Middle frontal gyrus (tissue), 1 donor: ENCODE data around the gene SEC63.
"Not testable (repeated sequence)": the region's sequence is repeated elsewhere in the genome, so short reads cannot be mapped to it uniquely, and the experiment has no call there.

Source experiments
- DNase-seq: peaks from one replicate; pipeline ENCODE4 v3.0.0-alpha.2; 2015; ENCODE audit warnings: low spot score; ENCODE audit errors: extremely low spot score

Gene SEC63

DNA sequence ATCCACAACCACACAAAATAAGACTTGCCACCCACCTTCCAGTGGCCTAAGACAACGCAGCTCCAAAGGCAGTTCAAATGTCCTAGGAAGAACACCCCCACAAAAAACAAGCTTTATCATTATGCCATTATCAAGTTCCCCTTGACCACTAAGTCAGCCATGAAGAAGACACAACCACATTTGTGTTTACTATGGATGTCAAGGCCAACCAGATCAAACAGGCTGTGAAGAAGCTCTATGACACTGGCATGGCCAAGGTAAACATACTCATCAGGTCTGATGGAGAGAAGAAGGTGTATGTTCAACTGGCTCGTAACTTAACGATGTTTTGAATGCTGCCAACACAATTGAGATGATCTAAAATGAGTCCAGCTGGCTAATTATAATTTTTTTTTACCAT lies 26.1 kb downstream of the SEC63 start:
- no peak for DNase-seq

DNA sequence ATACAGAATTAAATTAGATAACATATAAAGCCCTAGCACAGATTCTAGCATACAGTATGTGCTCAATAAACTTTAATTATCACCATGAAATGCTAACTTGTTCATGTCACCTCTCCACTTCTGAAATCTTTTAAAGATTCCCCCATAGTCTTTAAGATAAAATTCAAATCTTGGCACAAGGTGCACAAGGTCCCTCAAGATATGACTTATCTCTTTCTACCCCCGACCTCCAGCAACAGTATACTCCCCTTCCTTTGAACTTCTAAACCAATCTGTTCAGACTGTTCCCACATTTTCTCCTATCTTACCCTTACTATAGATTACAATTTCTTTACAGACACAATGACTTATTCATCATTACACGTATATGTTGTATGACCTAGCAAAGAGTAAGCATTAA lies 29.0 kb downstream of the SEC63 start:
- no peak for DNase-seq

DNA sequence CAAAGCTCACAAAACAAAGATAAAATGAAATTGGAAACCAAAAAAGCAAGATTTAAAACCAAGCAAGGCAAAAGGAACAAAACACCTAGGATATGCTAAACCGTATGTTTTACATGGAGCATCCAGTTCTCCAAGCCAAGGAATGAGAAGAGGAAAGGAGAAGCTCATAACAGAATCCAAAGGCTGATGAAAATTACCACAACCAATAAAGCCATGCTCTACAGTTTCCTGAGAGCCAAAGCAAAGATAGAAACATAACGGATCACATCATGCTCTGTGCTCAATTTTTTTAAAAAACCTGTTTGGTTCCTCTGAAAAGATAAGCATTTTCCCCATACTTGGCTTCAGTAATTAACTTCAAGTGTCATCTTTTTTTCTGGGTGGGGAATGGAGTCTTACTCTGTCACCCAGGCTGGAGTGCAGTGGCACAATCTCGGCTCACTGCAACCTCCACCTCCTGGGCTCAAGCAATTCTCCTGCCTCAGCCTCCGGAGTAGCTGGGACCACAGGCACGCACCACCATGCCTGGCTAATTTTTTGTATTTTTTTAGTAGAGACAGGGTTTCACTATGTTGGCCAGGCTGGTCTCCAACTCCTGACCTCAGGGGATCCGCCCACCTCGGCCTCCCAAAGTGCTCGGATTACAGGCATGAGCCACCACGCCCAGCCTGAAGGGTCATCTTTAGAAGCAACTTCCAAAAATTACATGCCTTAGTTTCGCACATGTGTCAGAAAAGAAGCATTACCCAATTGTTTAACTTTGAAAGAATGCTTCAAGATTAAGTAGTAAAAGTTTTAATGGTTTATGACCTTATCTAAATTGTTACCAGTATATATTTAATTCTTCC lies 31.1 kb downstream of the SEC63 start:
- not testable (repeated sequence) for DNase-seq

DNA sequence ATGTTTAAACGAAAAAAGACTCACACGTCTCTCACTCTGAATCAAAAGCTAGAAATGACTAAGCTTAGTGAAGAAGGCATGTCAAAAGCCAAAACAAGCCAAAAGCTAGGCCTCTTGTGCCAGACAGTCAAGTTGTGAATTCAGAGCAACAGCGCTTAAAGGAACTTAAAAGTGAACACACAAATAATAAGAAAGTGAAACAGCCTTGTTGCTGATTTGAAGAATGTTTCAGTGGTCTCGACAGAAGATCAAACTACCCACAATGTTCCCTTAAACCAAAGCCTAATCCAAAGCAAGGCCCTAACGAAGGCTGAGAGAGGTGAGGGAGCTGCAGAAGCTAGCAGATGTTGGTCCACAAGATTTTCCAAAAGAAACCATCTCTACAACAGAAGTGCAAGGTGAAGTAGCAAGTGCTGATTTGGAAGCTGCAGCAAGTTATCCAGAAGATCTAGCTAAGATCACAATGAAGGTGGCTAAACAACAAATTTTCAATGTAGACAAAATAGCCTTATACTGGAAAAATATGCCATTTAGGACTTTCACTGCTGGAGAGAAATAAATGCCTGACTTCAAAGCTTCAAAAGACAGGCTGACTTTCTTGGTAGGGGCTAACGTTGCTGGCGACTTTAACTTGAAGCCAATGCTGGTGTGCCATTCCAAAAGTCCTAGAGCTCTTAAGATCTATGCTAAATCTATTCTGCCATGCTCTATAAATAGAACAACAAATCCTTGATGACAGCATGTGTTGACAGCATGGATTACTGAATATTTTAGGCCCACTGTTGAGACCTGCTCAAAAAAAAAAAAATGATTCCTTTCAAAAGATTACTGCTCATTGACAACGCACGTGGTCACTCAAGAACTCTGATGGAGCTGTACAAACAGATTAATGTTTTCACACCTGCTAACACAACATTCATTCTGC lies 40.3 kb downstream of the SEC63 start:
- DNase-seq: no peak

DNA sequence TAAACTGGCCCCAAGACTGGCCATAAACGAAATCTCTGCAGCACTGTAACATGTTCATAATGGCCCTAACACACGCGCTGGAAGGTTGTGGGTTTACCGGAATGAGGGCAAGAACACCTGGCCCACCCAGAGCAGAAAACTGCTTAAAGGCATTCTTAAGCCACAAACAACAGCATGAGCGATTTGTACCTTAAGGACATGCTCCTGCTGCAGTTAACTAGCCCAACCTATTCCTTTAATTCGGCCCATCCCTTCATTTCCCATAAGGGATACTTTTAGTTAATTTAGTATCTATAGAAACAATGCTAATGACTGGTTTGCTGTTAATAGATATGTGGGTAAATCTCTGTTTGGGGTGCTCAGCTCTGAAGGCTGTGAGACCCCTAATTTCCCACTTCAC lies 41.0 kb downstream of the SEC63 start:
- not testable (repeated sequence) for DNase-seq

DNA sequence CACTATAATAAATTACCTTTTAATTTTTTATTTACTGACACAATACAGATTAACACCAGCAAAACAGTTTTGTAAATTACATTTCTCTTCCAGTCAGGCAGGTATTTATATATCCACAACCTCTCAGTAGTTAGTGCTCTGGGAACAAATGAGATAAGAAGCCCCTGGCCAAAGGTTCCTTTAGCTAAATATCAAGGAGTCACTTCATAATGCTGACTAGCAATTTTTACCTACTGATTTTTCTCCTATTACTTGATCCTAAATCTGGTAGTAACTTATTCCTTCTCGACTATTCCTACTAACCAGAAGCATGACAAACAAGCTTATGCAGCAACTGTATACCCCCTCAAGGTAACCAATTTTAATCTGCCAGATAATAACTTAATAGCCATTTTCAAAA lies 46.3 kb downstream of the SEC63 start:
- DNase-seq: no peak

DNA sequence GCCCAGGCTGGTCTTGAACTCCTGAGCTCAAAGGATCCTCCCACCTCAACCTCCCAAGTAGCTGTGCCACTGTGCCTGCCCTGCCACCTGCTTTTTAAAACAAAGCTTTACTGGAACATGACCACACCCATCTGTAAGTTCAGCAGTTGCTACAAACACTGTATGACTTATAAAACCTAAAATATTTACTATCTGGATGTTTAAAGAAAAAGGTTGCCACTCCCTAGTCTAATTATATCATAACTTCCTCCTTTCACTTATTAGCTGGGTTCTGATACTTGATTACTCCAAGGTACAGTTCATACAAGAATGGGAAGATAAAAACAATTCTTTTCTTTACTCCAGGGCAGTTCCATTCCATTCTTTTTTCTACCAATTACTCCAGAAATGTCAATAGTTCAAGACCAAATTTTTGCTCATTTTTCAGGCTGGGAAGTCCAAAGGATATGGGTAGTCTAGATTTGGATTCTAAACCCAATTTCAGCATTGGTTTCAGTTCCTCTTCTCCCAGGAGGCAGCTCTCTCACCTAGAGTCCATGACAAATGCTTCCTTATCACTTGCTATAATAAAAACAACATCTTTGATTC lies 63.1 kb downstream of the SEC63 start:
- DNase-seq: no peak

DNA sequence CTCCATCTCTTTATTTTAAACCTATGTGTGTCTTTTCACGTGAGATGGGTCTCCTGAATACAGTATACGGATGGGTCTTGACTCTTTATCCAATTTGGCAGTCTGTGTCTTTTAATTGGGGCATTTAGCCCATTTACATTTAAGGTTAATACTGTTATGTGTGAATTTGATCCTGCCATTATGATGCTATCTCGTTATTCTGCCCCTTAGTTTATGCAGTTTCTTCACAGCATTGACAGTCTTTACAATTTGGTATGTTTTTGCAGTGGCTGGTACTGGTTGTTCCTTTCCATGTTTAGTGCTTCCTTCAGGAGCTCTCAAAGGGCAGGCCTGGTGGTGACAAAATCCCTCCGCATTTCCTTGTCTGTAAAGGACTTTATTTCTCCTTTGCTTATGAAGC lies 67.6 kb downstream of the SEC63 start:
- DNase-seq: not testable (repeated sequence)

DNA sequence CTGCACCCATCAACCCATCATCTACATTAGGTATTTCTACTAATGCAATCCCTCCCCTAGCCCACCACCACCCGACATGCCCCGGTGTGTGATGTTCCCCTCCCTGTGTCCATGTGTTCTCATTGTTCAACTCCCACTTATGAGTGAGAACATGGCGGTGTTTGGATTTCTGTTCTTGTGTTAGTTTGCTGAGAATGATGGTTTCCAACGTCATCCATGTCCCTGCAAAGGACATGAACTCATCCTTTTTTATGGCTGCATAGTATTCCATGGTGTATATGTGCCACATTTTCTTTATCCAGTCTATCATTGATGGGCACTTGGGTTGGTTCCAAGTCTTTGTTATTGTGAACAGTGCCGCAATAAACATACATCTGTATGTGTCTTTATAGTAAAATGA lies 72.1 kb downstream of the SEC63 start:
- not testable (repeated sequence) for DNase-seq

DNA sequence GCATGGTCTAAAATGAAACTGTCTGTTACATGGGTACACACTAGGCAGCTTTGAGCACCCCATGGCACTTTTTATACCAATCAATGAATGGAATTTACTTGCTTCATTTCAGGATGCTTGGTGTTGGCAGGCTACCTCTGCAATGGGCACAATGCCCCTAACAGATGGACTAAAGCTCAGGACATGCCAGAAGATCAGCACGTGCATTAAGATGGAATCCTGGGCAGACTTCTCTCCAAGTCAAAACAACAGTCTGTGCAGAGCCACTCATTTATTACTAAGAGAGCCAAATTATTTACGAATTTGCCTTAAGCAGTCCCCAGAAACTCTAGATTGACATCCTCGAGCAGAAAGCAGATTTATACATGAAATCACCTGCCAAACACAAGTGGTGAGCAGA lies 78.1 kb downstream of the SEC63 start:
- no peak for DNase-seq

DNA sequence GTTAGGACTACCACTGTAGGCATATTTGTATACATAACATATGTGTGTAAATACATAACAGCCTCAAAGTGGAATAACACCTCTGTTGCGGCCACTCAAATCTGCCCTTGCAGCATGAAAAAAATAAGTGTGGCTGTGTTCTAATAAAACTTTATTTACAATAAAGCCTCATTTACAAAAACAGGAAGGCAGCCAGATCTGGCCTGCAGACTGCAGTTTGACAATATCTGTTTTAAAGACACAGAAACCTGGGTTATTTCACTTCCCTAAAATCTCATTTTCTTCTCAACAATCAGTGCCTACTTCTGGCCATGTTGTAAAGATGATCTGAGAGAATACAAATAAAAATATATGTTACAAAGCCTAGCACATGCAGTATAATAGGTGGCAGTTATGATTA lies 80.0 kb downstream of the SEC63 start:
- no peak for DNase-seq

DNA sequence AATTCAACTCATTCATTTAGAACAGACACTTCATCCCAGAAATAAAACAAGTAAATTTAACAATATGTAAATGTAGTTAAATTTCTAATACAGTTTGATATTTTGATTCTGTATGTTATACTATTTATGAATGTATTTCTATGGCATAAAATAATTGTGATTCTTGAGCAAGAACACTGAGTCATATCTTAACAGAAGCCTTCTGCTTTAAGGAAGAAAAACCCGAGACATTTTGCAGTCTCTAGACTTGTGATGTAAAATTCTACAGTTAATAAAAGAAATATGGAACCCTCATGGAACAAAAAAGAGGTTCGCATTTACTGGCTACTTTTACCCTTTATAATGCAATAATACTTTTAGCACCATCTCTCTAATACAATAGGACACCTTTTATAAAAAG lies 86.0 kb downstream of the SEC63 start:
- DNase-seq: no peak

DNA sequence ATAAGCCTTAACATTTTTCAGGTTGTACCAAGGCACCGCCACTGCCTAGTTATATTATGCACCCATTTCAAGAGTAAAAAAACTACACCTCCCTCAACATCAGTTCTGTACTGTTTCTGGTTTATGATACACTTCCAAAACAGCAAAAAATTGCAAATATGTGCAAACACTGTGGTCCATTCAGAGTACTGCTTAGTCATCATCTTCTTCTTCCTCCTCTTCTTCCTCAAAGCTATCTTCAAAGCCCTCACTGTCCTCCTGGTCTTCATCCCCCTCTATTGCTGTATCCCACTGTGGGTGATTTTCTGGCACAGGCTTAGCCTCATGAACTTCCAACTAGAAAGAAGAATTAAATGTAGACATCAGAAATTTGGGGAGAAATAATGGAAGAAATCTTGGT lies 86.5 kb downstream of the SEC63 start:
- not testable (repeated sequence) for DNase-seq

DNA sequence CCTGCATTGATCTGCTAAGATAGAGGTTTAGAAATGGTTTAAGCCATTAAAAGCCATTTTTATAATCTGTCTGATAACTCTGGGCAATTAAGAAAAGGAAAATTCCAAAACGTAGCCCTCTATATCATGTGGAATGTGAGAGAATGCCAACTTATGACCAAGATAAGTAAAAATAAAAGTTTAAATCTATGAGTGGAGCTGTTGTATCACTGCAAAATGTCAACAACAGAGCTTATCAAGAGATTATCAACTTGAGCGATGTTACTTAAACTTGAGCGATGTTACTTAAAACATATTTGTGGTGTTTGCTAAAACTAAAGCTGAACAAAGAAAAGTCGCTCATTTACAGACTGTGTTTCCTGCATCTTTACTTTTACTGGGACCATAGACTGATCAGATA lies 87.0 kb downstream of the SEC63 start:
- DNase-seq: no peak

DNA sequence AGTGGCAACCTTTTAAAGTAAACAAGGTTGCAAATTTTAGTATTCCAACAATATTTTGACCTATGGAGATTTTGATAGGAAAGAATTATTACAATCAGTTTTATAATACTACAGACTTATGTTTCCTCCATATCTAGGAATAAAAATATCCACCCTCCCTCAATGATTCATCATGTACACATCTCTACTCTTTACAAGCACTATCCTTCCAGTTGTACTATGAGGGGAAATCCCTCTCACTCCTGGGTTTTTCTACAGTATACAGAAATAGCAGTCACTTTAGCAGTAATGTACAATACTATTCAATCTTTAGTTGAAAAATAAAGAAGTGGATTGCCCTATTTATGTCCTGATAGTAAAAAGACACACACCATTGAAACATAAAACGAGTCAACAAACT lies 87.6 kb downstream of the SEC63 start:
- DNase-seq: no peak

DNA sequence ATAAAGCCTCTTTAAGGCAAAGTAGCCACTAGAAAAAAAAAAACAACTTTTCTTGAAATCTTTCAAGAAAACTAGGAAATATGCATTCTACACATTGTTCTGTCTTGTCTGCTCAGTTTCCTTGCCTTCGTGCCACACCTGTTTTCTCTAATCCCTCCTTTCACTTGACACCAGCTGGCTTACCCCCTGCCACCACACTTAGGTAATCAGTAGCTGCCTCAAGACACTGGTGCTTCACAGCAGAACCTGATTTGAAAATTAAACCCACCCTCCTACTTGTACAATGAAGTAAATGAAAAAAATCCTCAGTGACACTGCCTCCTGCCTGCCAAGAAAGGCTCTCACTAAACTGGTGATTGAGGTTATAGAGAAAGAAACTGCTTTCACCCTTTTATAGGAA lies 88.1 kb downstream of the SEC63 start:
- no peak for DNase-seq

DNA sequence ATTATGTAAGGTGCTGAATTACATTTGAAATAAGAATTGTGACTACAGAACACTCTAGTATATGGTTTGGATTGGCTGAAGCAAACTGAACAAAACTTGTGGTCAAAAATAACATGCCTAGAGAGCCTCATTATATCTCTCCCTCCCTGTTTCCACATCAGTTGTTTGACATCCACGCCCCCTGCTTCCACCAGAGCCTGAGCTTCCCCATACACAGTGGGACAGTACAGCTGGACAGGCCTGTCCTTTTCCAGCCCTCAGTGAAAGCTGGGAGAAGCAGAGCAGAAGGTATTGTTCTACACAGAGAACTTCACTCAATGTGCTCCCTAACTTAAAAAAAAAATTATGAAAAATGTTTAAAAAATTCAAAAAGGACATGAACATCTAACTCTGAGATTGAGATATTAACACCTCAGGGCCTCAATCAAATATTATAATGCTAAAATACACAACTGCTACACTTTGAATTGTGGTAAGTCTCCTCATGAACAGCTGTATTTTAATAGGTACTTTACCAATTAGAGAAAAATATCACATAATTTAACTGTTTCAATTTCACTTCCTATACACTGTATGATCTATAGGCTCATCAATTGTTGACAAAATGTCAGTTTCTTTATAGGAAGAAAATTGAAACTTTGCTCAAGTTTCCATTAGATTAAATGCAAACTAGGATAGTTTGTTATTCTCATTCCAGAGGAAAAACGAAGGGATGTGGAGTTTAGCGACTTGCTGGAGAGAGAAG lies 89.0 kb downstream of the SEC63 start:
- DNase-seq: no peak

DNA sequence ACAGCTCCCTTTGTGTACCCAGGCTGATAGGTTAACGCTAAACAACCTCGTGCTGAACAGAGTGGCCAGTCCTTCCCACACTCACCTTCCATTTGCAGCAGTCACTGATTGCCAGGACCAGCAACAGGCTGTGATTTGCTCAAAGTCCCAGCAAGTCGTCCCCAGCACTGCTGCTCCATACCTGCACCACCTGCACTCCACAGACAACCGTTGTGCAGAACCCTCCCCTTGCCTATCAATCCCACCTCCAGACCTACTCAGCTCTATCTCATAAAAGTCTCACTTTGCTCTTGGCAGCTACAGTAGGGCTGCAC lies 90.7 kb downstream of the SEC63 start:
- no peak for DNase-seq

DNA sequence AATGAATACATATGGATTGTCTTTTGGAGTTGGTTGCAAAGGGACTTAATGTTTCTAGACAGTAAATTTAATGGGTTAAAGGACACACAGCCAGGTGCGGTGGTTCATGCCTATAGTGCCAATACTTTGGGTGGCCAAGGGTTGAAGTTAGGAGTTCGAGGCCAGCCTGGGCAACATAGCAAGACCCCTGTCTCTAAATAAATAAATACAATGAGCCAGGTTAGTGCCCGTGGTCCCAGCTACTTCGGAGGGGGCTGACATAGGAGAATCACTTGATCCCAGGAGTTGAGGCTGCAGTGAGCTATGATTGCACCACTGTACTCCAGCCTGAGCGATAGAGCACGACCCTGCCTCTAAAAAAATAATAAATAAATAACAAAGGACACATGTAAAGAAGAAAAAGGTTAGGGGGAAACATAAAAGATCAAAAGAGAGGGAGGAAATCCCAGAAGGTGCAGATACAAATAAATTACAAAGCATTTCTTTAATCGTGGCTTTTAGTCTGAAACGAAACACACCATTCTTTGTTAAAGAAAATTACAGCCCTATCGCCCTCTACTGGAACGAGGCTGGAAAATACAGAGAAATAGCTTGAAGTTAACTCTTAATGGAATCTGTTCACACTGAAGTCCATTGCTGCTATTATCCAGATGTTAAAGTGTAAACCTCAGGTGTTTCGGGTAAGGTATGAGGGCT lies 91.3 kb downstream of the SEC63 start:
- DNase-seq: no peak

DNA sequence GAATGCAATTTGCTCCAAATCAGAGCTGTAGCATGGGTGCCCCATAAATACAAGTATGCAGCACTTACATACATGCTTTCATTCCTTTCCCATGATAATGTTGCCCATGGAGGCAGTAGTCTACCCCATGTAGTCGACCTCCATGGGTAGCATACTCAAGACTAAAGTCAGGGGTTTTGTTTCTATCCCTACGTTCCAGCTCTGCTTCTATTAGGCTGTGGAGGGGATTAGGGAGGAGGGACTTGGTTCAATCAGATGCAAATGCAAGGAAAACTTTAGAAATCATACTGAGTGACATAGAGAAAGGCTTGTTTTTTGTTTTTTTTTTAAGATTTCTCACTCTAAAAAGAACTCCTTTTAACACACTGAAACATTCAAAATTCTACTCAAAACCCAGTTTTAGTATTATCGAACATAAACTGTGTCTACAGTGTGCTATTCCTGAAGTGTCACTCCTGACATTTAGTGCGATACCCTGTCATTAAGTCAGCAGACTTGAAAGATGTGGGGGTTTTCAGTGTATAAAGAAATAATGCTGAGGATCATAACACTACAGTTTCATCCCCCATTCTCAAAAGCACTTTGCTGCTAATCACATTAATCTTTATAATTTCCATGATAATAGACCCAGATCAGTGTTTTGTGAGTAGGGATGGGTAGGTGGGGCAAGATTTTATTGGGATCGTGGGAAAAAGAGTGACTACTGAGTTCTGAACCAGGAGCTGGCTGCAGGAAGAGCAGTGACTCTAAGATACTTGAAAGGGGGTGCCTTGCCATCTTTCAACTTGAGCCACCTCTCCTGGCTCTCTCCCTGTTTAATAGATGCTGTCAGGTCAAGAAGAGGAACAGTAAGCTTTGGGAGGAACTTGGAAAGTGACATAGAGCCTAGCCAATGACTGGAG lies 93.5 kb downstream of the SEC63 start:
- DNase-seq: no peak
